Measurements from ENCODE around the gene CMPK2.

DNA sequence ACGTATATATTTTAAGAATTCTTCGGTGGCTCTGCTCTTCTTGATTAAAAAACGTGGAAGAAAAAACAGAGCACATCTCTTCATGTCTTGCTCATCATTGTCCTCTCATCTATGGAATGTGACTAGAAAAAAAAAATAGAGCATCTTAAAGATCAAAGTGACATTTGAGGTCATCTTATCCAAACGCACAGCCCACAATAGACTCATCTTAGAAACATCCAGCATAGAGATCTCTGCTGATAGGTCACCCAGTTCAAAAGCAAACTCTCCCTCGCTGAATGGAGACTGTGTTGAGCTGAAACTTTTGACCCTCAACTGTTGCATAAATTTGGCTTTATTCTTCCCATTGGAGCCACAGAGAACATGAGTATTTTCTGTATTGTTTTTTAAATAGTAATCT, 65.2 kb downstream of the CMPK2 start:
- no peak for TF ChIP-seq EZH2 (IDR thresholded peaks at IDR 0.05)
- no peak for TF ChIP-seq POLR2AphosphoS5 (IDR thresholded peaks at IDR 0.05; ENCODE audit: borderline replicate concordance, low read depth, low read length)
- no peak for TF ChIP-seq FOXP2 (optimal IDR thresholded peaks at IDR 0.05; ENCODE audit: control extremely low read depth, extremely low read length, insufficient read depth)

Data from SK-N-MC (cell line).